ENCODE results near the gene SHB. TPM values are rescaled to one million over a fixed set of nuclear protein-coding genes. Genes with fewer than 3 reads are reported as not detected.

SHB gene
- total and polyA plus RNA-seq, 2 donors (not counting 3 experiments of a cell fraction or from before 2014, with no cell fraction given): 13.4 to 24.9 TPM

DNA sequence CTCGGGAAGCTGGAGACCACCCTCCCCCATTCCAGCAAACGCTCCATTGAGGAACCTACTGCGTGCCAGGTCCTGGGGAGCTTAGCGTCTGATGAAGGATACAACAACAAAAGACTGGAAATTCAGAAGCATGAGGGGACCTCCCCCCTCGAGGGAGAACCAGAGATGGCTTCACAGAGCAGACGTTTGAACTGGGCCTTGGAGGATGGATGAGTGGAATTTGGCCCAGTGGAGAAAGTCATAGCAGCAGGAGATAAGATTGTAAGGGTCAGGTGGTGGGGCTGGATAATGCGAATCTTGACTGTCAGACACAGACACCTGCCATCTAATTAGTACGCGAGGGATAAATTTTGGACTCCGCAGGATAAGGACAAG, 163.9 kb downstream of the SHB start:
- H3K9me3 ChIP-seq (replicated peaks; ENCODE audit: control insufficient read depth, insufficient read depth, low read length): no peaks in the 10 kb centered on the region
- H3K4me1 ChIP-seq (ENCODE audit: control insufficient read depth, extremely low read depth, insufficient read depth, low read length): peaks cover 21% of the 10 kb centered on the region
- TF ChIP-seq FOS (IDR thresholded peaks at IDR 0.05; ENCODE audit: borderline replicate concordance, insufficient read depth, low read length) (no peak), POLR2AphosphoS5 (IDR thresholded peaks at IDR 0.05; ENCODE audit: insufficient read depth, low read depth, low read length) (no peak), MYC (IDR thresholded peaks at IDR 0.05; ENCODE audit: low read depth, low read length) (no peak), POLR2A (IDR thresholded peaks at IDR 0.05; ENCODE audit: low read depth, low read length) (no peak), EZH2 (IDR thresholded peaks at IDR 0.05; ENCODE audit: borderline replicate concordance, low read depth, low read length, severe bottlenecking) (no peak), GATA2 (IDR thresholded peaks at IDR 0.05; ENCODE audit: insufficient read depth, insufficient read length, low read depth, low read length) (no peak), JUN (IDR thresholded peaks at IDR 0.05; ENCODE audit: borderline replicate concordance, insufficient read depth, insufficient read length, low read depth) (no peak)
- TF ChIP-seq, protein P1, sequence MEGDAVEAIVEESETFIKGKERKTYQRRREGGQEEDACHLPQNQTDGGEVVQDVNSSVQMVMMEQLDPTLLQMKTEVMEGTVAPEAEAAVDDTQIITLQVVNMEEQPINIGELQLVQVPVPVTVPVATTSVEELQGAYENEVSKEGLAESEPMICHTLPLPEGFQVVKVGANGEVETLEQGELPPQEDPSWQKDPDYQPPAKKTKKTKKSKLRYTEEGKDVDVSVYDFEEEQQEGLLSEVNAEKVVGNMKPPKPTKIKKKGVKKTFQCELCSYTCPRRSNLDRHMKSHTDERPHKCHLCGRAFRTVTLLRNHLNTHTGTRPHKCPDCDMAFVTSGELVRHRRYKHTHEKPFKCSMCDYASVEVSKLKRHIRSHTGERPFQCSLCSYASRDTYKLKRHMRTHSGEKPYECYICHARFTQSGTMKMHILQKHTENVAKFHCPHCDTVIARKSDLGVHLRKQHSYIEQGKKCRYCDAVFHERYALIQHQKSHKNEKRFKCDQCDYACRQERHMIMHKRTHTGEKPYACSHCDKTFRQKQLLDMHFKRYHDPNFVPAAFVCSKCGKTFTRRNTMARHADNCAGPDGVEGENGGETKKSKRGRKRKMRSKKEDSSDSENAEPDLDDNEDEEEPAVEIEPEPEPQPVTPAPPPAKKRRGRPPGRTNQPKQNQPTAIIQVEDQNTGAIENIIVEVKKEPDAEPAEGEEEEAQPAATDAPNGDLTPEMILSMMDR (IDR thresholded peaks at IDR 0.05; ENCODE audit: extremely low read depth in 1 of 2, insufficient read depth in 1 of 2, low read depth in 1 of 2, low read length in 2 of 2): no peak
- TF ChIP-seq, protein P2, sequence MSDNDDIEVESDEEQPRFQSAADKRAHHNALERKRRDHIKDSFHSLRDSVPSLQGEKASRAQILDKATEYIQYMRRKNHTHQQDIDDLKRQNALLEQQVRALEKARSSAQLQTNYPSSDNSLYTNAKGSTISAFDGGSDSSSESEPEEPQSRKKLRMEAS (IDR thresholded peaks at IDR 0.05; ENCODE audit: insufficient read depth, insufficient read length): no peak
- no peak overlapping the region for H3K27ac ChIP-seq (ENCODE audit: insufficient read depth, low read depth, low read length)
- ChIA-PET CTCF (interaction anchor here (0.7 to 1.6 kb wide), 6 partner anchors 9 to 484 kb away, joined by 3 to 9 read pairs (median 4); no protein-coding TSS in a partner anchor), POLR2A (no interaction called here)
- dilution Hi-C loops (cut with MboI; ENCODE audit: extremely low pct_ligation_motif_present, low sequenced_read_pairs): no loop called here
- H3K79me2 ChIP-seq (ENCODE audit: control insufficient read depth, insufficient read depth, low read length): peaks cover 28% of the 10 kb centered on the region
- intact Hi-C loops (cut with micrococcal nuclease): loop anchor here (2.0 kb wide), 7 partner anchors 104 to 488 kb away; partner anchors contain the start of genes ALDH1B1 and DCAF10
- no TSS peak for BruUV-seq (replicated peaks)
- no peak overlapping the region for H3K9ac ChIP-seq (replicated peaks; ENCODE audit: extremely low read depth, insufficient read depth, low read length)
- no peak for DNase-seq (ENCODE audit: low read depth, low spot score)
- no peak for FAIRE-seq
- no peaks in the 10 kb centered on the region for H3K27me3 ChIP-seq (ENCODE audit: control insufficient read depth in 2 of 2, insufficient read depth in 2 of 2, low read length in 2 of 2)
- no peak overlapping the region for H3K4me3 ChIP-seq (replicated peaks in 1 of 3; ENCODE audit: insufficient read depth in 1 of 3, low read depth in 1 of 3, low read length in 3 of 3)
- no peaks in the 10 kb centered on the region for H4K20me1 ChIP-seq (replicated peaks; ENCODE audit: control insufficient read depth, extremely low read depth, insufficient read depth, low read length)
- no peak overlapping the region for H3K4me2 ChIP-seq (ENCODE audit: insufficient read depth, low read length)
- H3K9me1 ChIP-seq (replicated peaks; ENCODE audit: control insufficient read depth, extremely low read depth, insufficient read depth, low read length): no peaks in the 10 kb centered on the region
- H2AFZ ChIP-seq (ENCODE audit: low read depth, low read length): peak overlapping the region; percentile 90
- no peaks in the 10 kb centered on the region for H3K36me3 ChIP-seq (ENCODE audit: control insufficient read depth in 2 of 2, extremely low read depth in 1 of 2, insufficient read depth in 2 of 2, low read length in 2 of 2)

Data from endothelial cell of umbilical vein (primary cell).